NK-92 treated with Interleukin-12 subunit alpha and Interleukin-12 subunit beta, amount 100 ng/mL, for 24 hours (cell line): Measurements from ENCODE around the gene ARHGAP29.

Experiments
- DNase-seq: peaks from one replicate; lab custom pipeline; 2025; lab: John Stamatoyannopoulos, UW

ARHGAP29 gene

GRCh38 chr1:94237291-94238226 is at the start of gene ARHGAP29:
Gene ARHGAP29 (minus strand): TSS chr1:94237584. CDS start chr1:94231611, 5,973 bp downstream.
- DNase-seq, result no peak

- no peak for DNase-seq
Observed at GRCh38 chr1:94286864-94287437, 49.6 kb upstream of the ARHGAP29 start.

- no peak for DNase-seq
Observed at GRCh38 chr1:94285031-94285654, 47.8 kb upstream of the ARHGAP29 start.

GRCh38 chr1:94284476-94284875 is 47.1 kb upstream of the ARHGAP29 start:
- no peak for DNase-seq

GRCh38 chr1:94283462-94283861 is 46.1 kb upstream of the ARHGAP29 start:
- DNase-seq, result no peak

GRCh38 chr1:94282143-94282711 is 44.8 kb upstream of the ARHGAP29 start:
- no peak for DNase-seq

- no peak for DNase-seq
Observed at GRCh38 chr1:94281361-94282142, 44.2 kb upstream of the ARHGAP29 start.

GRCh38 chr1:94280541-94280940 is 43.2 kb upstream of the ARHGAP29 start:
- no peak for DNase-seq

- no peak for DNase-seq
Observed at GRCh38 chr1:94279462-94279861, 42.1 kb upstream of the ARHGAP29 start.

- no peak for DNase-seq
Observed at GRCh38 chr1:94279038-94279437, 41.7 kb upstream of the ARHGAP29 start.

- no peak for DNase-seq
Observed at GRCh38 chr1:94276988-94277434, 39.6 kb upstream of the ARHGAP29 start.

- no peak for DNase-seq
Observed at GRCh38 chr1:94275083-94275482, 37.7 kb upstream of the ARHGAP29 start.

GRCh38 chr1:94274561-94274960 is 37.2 kb upstream of the ARHGAP29 start:
- no peak for DNase-seq

- DNase-seq, result no peak
Observed at GRCh38 chr1:94273111-94273510, 35.7 kb upstream of the ARHGAP29 start.

GRCh38 chr1:94272388-94272787 is 35.0 kb upstream of the ARHGAP29 start:
- DNase-seq, result no peak

- DNase-seq, result no peak
Observed at GRCh38 chr1:94271373-94271772, 34.0 kb upstream of the ARHGAP29 start.

- no peak for DNase-seq
Observed at GRCh38 chr1:94270801-94271203, 33.4 kb upstream of the ARHGAP29 start.

- no peak for DNase-seq
Observed at GRCh38 chr1:94269921-94270320, 32.5 kb upstream of the ARHGAP29 start.

- no peak for DNase-seq
Observed at GRCh38 chr1:94265906-94266305, 28.5 kb upstream of the ARHGAP29 start.

- DNase-seq, result no peak
Observed at GRCh38 chr1:94265011-94265422, 27.6 kb upstream of the ARHGAP29 start.

- no peak for DNase-seq
Observed at GRCh38 chr1:94260635-94261387, 23.4 kb upstream of the ARHGAP29 start.
